Astrocyte (in vitro differentiated cells and primary cell): ENCODE measurements around the gene TMEM130. TPM values are rescaled to one million over a fixed set of nuclear protein-coding genes. Genes with fewer than 3 reads are reported as not detected.

Source experiments
- DNase-seq: peaks from one replicate; pipeline ENCODE4 v3.0.0-alpha.2; 2010; ENCODE audit warnings: low read depth
- FAIRE-seq: peaks from 2 replicates; lab custom pipeline; 2011; peaks lifted over from hg19 to GRCh38; lab: Jason Lieb, UNC
- H2AFZ ChIP-seq: 2 replicates; pipeline ENCODE4 v1.6.0; 2012; ENCODE audit warnings: low read depth, low read length, inconsistent platforms
- H3K27ac ChIP-seq: 2 replicates; pipeline ENCODE4 v1.5.1; 2011; ENCODE audit warnings: low read depth, low read length, inconsistent platforms
- H3K27me3 ChIP-seq: 2 replicates; pipeline ENCODE4 v1.6.0; 2011; ENCODE audit warnings: low read length, inconsistent platforms; ENCODE audit not compliant: insufficient read depth
- H3K36me3 ChIP-seq: 2 replicates; pipeline ENCODE4 v1.5.1; 2011; ENCODE audit warnings: low read length, inconsistent platforms; ENCODE audit not compliant: insufficient read depth
- H3K4me1 ChIP-seq: 2 replicates; pipeline ENCODE4 v1.5.1; 2011; ENCODE audit warnings: low read length, inconsistent platforms; ENCODE audit not compliant: insufficient read depth
- H3K4me2 ChIP-seq: 2 replicates; pipeline ENCODE4 v1.6.0; 2012; ENCODE audit warnings: low read length, inconsistent platforms
- H3K4me3 ChIP-seq: 2 replicates; pipeline ENCODE4 v1.5.1; 2011; ENCODE audit warnings: low read depth, mild to moderate bottlenecking, low read length, inconsistent platforms; ENCODE audit not compliant: insufficient read depth
- H3K79me2 ChIP-seq: 2 replicates; pipeline ENCODE4 v1.6.0; 2012; ENCODE audit warnings: mild to moderate bottlenecking, low read length, inconsistent platforms; ENCODE audit not compliant: insufficient read depth
- H3K9ac ChIP-seq: 2 replicates; pipeline ENCODE4 v1.6.0; 2012; ENCODE audit warnings: mild to moderate bottlenecking, low read length, inconsistent platforms
- H3K9me3 ChIP-seq: 2 replicates; pipeline ENCODE4 v1.5.1; 2012; ENCODE audit warnings: low read depth, mild to moderate bottlenecking, low read length, inconsistent platforms; ENCODE audit not compliant: insufficient read depth
- H4K20me1 ChIP-seq: 2 replicates; pipeline ENCODE4 v1.6.0; 2012; ENCODE audit warnings: low read length, inconsistent platforms; ENCODE audit not compliant: insufficient read depth
- H3K27ac Mint-ChIP-seq: one replicate; pipeline ENCODE4 v1.8.0; 2021; ENCODE audit warnings: mild to moderate bottlenecking, mixed read lengths; ENCODE audit not compliant: unreplicated experiment
- H3K27me3 Mint-ChIP-seq: one replicate; pipeline ENCODE4 v1.8.0; 2021; ENCODE audit warnings: low read depth, mixed read lengths; ENCODE audit not compliant: unreplicated experiment
- H3K36me3 Mint-ChIP-seq: one replicate; pipeline ENCODE4 v1.8.0; 2021; ENCODE audit warnings: low read depth, mixed read lengths; ENCODE audit not compliant: unreplicated experiment
- H3K4me1 Mint-ChIP-seq: one replicate; pipeline ENCODE4 v1.8.0; 2021; ENCODE audit warnings: low read depth, mixed read lengths; ENCODE audit not compliant: unreplicated experiment
- H3K4me3 Mint-ChIP-seq: one replicate; pipeline ENCODE4 v1.8.0; 2021; ENCODE audit warnings: mild to moderate bottlenecking, moderate library complexity, mixed read lengths; ENCODE audit not compliant: unreplicated experiment
- H3K9me3 Mint-ChIP-seq: one replicate; pipeline ENCODE4 v1.8.0; 2021; ENCODE audit warnings: mild to moderate bottlenecking, mixed read lengths; ENCODE audit not compliant: unreplicated experiment
- EZH2 ChIP-seq: IDR thresholded peaks from 2 replicates; pipeline ENCODE4 v1.6.1; 2012; ENCODE audit warnings: mild to moderate bottlenecking, low read length, inconsistent platforms; ENCODE audit not compliant: insufficient read depth
- total RNA-seq: library from RNA; stranded (reverse); gene quantifications from 2 replicates; pipeline ENCODE4 v1.2.1, GENCODE V29; 2021
- TF ChIP-seq, protein P1 (sequence below): IDR thresholded peaks from 2 replicates; pipeline ENCODE4 v1.5.1; 2011; ENCODE audit warnings: low read depth, mild to moderate bottlenecking, inconsistent platforms, low read length, moderate library complexity; ENCODE audit not compliant: insufficient read depth

Gene TMEM130
- total RNA-seq, 1 donor from 2014 or later, result 12.4 TPM

DNA sequence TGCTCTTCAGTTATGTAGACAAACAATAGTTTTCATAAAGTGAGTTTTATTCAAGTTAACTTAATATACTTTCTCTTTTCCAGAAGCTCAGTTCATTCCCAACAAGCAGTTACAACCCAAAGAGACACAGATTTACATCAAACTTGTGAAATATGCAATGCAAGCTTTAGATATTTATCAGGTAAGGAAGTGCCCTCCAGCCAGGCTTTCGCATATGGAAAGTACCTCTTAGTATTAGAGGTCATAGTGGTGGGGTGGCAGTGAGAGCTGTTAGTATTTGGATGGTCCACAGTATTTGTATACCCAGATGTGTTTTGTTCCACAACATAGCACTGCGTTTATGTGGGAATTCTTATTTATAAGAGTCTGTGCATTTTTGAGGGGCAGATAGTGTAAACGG lies 40.6 kb upstream of the TMEM130 start:
- no peak for FAIRE-seq
- H3K4me1 ChIP-seq, result no peaks in the 10 kb centered on the region
- H3K27ac ChIP-seq, result no peak overlapping the region
- H3K27me3 Mint-ChIP-seq, result no peaks in the 10 kb centered on the region
- no peak overlapping the region for H3K4me2 ChIP-seq
- TF ChIP-seq, protein P1, sequence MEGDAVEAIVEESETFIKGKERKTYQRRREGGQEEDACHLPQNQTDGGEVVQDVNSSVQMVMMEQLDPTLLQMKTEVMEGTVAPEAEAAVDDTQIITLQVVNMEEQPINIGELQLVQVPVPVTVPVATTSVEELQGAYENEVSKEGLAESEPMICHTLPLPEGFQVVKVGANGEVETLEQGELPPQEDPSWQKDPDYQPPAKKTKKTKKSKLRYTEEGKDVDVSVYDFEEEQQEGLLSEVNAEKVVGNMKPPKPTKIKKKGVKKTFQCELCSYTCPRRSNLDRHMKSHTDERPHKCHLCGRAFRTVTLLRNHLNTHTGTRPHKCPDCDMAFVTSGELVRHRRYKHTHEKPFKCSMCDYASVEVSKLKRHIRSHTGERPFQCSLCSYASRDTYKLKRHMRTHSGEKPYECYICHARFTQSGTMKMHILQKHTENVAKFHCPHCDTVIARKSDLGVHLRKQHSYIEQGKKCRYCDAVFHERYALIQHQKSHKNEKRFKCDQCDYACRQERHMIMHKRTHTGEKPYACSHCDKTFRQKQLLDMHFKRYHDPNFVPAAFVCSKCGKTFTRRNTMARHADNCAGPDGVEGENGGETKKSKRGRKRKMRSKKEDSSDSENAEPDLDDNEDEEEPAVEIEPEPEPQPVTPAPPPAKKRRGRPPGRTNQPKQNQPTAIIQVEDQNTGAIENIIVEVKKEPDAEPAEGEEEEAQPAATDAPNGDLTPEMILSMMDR, result no peak
- no peak for TF ChIP-seq EZH2
- no peaks in the 10 kb centered on the region for H3K4me1 Mint-ChIP-seq
- H2AFZ ChIP-seq, result no peak overlapping the region
- no peak overlapping the region for H3K9ac ChIP-seq
- H3K36me3 Mint-ChIP-seq, result peaks cover 10% of the 10 kb centered on the region
- H3K9me3 Mint-ChIP-seq, result no peaks in the 10 kb centered on the region
- DNase-seq, result no peak
- no peaks in the 10 kb centered on the region for H3K27me3 ChIP-seq
- no peak overlapping the region for H3K4me3 ChIP-seq
- no peak overlapping the region for H3K4me3 Mint-ChIP-seq
- no peaks in the 10 kb centered on the region for H3K79me2 ChIP-seq
- peaks cover 68% of the 10 kb centered on the region for H3K36me3 ChIP-seq
- no peak overlapping the region for H3K27ac Mint-ChIP-seq
- no peaks in the 10 kb centered on the region for H3K9me3 ChIP-seq
- H4K20me1 ChIP-seq, result peaks cover 29% of the 10 kb centered on the region

DNA sequence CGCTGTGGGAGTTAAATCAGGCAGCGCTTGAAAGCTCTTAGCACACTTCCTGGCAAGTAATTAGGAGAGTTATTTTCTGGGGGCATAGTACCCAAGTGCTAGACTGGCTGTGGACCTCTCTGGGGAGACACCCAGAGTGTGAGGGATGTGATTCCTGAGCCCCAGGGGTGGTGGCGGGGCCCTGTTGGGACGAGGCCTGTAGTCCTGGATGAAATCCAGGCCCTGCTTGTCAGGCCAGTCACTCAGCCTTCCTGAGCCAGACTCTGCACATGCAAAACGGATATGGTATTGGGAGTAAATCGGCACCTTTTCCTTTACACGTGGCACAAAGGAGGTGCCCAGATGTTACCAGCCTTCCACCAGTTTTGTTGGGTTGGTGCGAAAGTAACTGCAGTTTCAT lies 39.7 kb upstream of the TMEM130 start:
- Histone ChIP-seq H3K27me3 (no peaks in the 10 kb centered on the region), H3K36me3 (peaks cover 71% of the 10 kb centered on the region), H3K27ac (no peak overlapping the region), H3K4me2 (no peak overlapping the region), H4K20me1 (peaks cover 35% of the 10 kb centered on the region), H3K9ac (no peak overlapping the region), H3K4me3 (no peak overlapping the region), H3K9me3 (no peaks in the 10 kb centered on the region), H3K79me2 (no peaks in the 10 kb centered on the region), H2AFZ (no peak overlapping the region), H3K4me1 (no peaks in the 10 kb centered on the region)
- H3K36me3 Mint-ChIP-seq, result peaks cover 18% of the 10 kb centered on the region
- H3K9me3 Mint-ChIP-seq, result no peaks in the 10 kb centered on the region
- DNase-seq (no peak), FAIRE-seq (no peak)
- TF ChIP-seq, protein P1, result no peak
- no peak for TF ChIP-seq EZH2
- H3K4me3 Mint-ChIP-seq, result no peak overlapping the region
- no peak overlapping the region for H3K27ac Mint-ChIP-seq
- H3K27me3 Mint-ChIP-seq, result no peaks in the 10 kb centered on the region
- H3K4me1 Mint-ChIP-seq, result no peaks in the 10 kb centered on the region

DNA sequence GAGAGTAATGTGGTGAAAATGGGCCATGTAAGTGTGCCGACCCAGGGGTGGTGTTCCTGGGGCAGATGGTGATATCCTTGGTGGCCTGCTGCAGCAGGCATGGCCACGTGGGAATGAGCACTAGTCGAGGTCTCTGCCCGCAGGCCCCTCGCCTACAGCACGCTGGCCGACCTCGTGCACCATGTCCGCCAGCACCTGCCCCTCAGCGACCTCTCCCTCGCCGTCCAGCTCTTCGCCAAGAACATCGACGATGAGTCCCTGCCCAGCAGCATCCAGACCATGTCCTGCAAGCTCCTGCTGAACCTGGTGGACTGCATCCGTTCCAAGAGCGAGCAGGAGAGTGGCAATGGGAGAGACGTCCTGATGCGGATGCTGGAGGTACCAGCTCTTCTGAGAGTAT lies 38.8 kb upstream of the TMEM130 start:
- no peak for TF ChIP-seq EZH2
- TF ChIP-seq, protein P1, result no peak
- peaks cover 73% of the 10 kb centered on the region for H3K36me3 ChIP-seq
- Mint-ChIP-seq H3K36me3 (peaks cover 23% of the 10 kb centered on the region), H3K4me3 (no peak overlapping the region), H3K27me3 (no peaks in the 10 kb centered on the region), H3K27ac (no peak overlapping the region), H3K9me3 (no peaks in the 10 kb centered on the region), H3K4me1 (no peaks in the 10 kb centered on the region)
- H3K4me2 ChIP-seq, result no peak overlapping the region
- no peak overlapping the region for H2AFZ ChIP-seq
- no peaks in the 10 kb centered on the region for H3K27me3 ChIP-seq
- FAIRE-seq (no peak), DNase-seq (no peak)
- H3K27ac ChIP-seq, result no peak overlapping the region
- no peaks in the 10 kb centered on the region for H3K9me3 ChIP-seq
- H3K4me3 ChIP-seq, result no peak overlapping the region
- H3K9ac ChIP-seq, result no peak overlapping the region
- no peaks in the 10 kb centered on the region for H3K4me1 ChIP-seq
- H3K79me2 ChIP-seq, result no peaks in the 10 kb centered on the region
- H4K20me1 ChIP-seq, result peaks cover 35% of the 10 kb centered on the region
